MM.1S (cell line): ENCODE measurements around the gene MTFR1L.

Experiments
- DNase-seq: peaks from one replicate; pipeline ENCODE4 v3.0.0-alpha.2; 2015
- H2AFZ ChIP-seq: fragments of 300-600 bp; sonication (generic); 2 replicates; pipeline ENCODE4 v1.6.0; 2016; ENCODE audit warnings: antibody characterized with exemption, low read length
- H3F3A ChIP-seq: fragments of 300-600 bp; sonication (generic); 2 replicates; pipeline ENCODE4 v1.6.1; 2016; ENCODE audit warnings: mild to moderate bottlenecking, antibody characterized with exemption, low read length, moderate library complexity, mixed read lengths; ENCODE audit not compliant: insufficient read depth
- H3K27ac ChIP-seq: fragments of 300-600 bp; sonication (generic); 2 replicates; pipeline ENCODE4 v1.5.1; 2016; ENCODE audit warnings: mild to moderate bottlenecking, low read length
- H3K27me3 ChIP-seq: fragments of 300-600 bp; sonication (generic); replicated peaks from 2 replicates; pipeline ENCODE4 v1.6.0; 2016; ENCODE audit warnings: low read length; ENCODE audit not compliant: insufficient read depth
- H3K36me3 ChIP-seq: fragments of 300-600 bp; sonication (generic); replicated peaks from 2 replicates; pipeline ENCODE4 v1.6.1; 2016; ENCODE audit warnings: mild to moderate bottlenecking, low read length, mixed read lengths; ENCODE audit not compliant: insufficient read depth
- H3K4me1 ChIP-seq: fragments of 300-600 bp; sonication (generic); 2 replicates; pipeline ENCODE4 v1.6.1; 2016; ENCODE audit warnings: low read length, mixed read lengths
- H3K4me2 ChIP-seq: fragments of 300-600 bp; sonication (generic); 2 replicates; pipeline ENCODE4 v1.6.0; 2016; ENCODE audit warnings: low read depth, low read length
- H3K4me3 ChIP-seq: fragments of 300-600 bp; sonication (generic); 2 replicates; pipeline ENCODE4 v1.5.1; 2016; ENCODE audit warnings: low read length, mixed read lengths
- H3K79me2 ChIP-seq: fragments of 300-600 bp; sonication (generic); 2 replicates; pipeline ENCODE4 v1.6.1; 2016; ENCODE audit warnings: mixed run types, low read length, mixed read lengths
- H3K9ac ChIP-seq: fragments of 300-600 bp; sonication (generic); 2 replicates; pipeline ENCODE4 v1.6.1; 2016; ENCODE audit warnings: low read length, mixed read lengths
- H3K9me2 ChIP-seq: fragments of 300-600 bp; sonication (generic); replicated peaks from 2 replicates; pipeline ENCODE4 v1.6.1; 2016; ENCODE audit warnings: mild to moderate bottlenecking, low read length, mixed read lengths; ENCODE audit not compliant: insufficient read depth
- H3K9me3 ChIP-seq: fragments of 300-600 bp; sonication (generic); replicated peaks from 2 replicates; pipeline ENCODE4 v1.6.1; 2016; ENCODE audit warnings: mild to moderate bottlenecking, low read length, mixed read lengths; ENCODE audit not compliant: insufficient read depth
- H4K20me1 ChIP-seq: fragments of 300-600 bp; sonication (generic); 2 replicates; pipeline ENCODE4 v1.6.1; 2016; ENCODE audit warnings: mild to moderate bottlenecking, low read length, moderate library complexity, mixed read lengths; ENCODE audit not compliant: insufficient read depth
- EZH2 ChIP-seq: fragments of 300-600 bp; sonication (generic); optimal IDR thresholded peaks from 2 replicates; pipeline ENCODE3; 2017; ENCODE audit warnings: low read depth, mild to moderate bottlenecking, antibody characterized with exemption, low read length, mixed read lengths
- EZH2phosphoT487 ChIP-seq: fragments of 300-600 bp; sonication (generic); IDR thresholded peaks from 2 replicates; pipeline ENCODE4 v1.6.1; 2018; ENCODE audit warnings: antibody characterized with exemption, low read length
- TF ChIP-seq, protein P1 (sequence below): fragments of 300-600 bp; sonication (generic); IDR thresholded peaks from 2 replicates; pipeline ENCODE4 v1.5.1; 2016; ENCODE audit warnings: antibody characterized with exemption, low read length, mixed read lengths

MTFR1L gene

DNA sequence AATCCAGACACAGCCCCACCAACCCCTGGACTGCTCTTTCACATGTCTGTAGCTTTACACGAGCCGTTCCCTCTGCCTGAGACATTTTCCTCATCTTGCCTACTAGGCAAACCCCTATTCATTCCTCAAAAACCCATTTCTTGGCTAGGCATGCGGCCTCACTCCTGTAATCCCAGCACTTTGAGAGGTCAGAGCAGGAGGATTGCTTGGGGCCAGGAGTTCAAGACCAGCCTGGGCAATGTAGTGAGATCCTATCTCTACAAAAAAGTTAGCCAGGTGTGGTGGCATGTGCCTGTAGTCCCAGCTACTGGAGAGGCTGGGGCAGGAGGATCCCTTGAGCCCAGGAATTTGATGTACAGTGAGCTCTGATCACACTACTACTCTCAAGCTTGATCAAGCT, 44.7 kb downstream of the MTFR1L start:
- TF ChIP-seq EZH2: no peak
- TF ChIP-seq, protein P1, sequence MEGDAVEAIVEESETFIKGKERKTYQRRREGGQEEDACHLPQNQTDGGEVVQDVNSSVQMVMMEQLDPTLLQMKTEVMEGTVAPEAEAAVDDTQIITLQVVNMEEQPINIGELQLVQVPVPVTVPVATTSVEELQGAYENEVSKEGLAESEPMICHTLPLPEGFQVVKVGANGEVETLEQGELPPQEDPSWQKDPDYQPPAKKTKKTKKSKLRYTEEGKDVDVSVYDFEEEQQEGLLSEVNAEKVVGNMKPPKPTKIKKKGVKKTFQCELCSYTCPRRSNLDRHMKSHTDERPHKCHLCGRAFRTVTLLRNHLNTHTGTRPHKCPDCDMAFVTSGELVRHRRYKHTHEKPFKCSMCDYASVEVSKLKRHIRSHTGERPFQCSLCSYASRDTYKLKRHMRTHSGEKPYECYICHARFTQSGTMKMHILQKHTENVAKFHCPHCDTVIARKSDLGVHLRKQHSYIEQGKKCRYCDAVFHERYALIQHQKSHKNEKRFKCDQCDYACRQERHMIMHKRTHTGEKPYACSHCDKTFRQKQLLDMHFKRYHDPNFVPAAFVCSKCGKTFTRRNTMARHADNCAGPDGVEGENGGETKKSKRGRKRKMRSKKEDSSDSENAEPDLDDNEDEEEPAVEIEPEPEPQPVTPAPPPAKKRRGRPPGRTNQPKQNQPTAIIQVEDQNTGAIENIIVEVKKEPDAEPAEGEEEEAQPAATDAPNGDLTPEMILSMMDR: no peak
- no peak for DNase-seq

DNA sequence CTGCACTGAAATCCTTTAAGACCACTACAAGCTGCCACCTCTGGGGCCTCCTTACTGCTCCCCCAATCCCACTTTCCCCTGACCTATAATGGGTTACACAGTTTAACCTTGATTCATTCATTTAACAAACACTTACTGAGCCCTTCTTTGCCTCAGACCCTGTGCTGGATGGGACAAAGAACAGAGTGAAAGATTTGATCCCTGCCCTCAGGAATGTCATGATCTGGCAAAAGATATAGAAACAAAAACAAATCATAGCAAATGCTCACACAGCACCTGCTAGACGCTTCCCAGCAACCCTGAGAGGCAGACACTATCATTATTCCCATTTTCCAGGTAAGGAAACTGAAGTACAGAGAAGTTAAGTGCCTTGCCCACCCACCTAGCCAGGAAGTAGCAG, 46.5 kb downstream of the MTFR1L start:
- DNase-seq: no peak
- Histone ChIP-seq H2AFZ (no peak overlapping the region), H3K36me3 (no peaks in the 10 kb centered on the region), H3K27ac (no peak overlapping the region), H3K4me1 (no peaks in the 10 kb centered on the region), H4K20me1 (no peaks in the 10 kb centered on the region), H3K9ac (no peak overlapping the region), H3K4me2 (no peak overlapping the region), H3K4me3 (no peak overlapping the region), H3F3A (no peaks in the 10 kb centered on the region), H3K27me3 (no peaks in the 10 kb centered on the region), H3K9me3 (no peaks in the 10 kb centered on the region), H3K9me2 (no peaks in the 10 kb centered on the region), H3K79me2 (no peaks in the 10 kb centered on the region)
- no peak for TF ChIP-seq EZH2phosphoT487
- no peak for TF ChIP-seq EZH2
- TF ChIP-seq, protein P1: no peak

More for the DNA sequence above, 44.7 kb downstream of the MTFR1L start:
- no peak overlapping the region for H2AFZ ChIP-seq
- no peaks in the 10 kb centered on the region for H3K9me2 ChIP-seq
- H3K27ac ChIP-seq: no peak overlapping the region
- H3K79me2 ChIP-seq: no peaks in the 10 kb centered on the region
- no peaks in the 10 kb centered on the region; the same call in 1 of the 2 replicates for H3F3A ChIP-seq
- no peaks in the 10 kb centered on the region for H3K4me1 ChIP-seq
- H4K20me1 ChIP-seq: no peaks in the 10 kb centered on the region
- H3K4me3 ChIP-seq: no peak overlapping the region
- no peaks in the 10 kb centered on the region for H3K27me3 ChIP-seq
- no peak overlapping the region for H3K9ac ChIP-seq
- H3K36me3 ChIP-seq: no peaks in the 10 kb centered on the region
- no peak overlapping the region for H3K4me2 ChIP-seq
- H3K9me3 ChIP-seq: no peaks in the 10 kb centered on the region

DNA sequence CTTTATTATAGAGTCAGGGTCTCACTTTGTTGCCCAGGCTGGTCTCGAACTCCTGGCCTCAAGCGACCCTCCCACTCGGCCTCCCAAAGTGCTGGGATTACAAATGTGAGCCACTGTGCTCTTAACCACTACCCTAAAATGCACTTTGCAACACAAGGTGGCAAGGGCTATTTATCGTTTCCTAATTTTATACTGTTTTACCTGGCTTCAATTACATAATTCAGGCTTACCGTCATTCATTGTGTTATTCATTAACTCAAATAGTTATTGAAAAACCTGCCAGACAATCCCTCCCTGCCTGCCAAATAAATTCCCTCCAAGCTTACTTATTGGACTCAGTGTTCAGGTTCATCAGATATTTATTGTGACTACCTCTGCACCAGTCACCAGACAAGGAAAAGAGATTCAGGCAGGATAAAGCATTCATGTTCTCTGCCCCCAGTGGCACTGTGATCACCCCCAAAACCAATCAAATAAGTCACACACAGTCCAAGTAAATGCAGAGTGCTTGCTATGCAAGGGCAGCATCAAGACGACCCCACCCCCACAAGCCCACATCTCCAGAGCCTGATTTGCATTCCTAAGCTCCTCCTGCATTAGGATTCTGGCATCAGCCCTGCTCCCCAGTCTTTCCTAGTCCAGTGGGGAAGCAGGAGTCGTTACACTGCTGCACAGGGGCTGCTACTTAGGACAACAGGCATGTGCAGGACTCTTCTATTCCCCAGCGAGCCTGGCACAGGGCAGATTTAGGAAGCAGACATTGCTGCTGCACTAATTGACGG, 47.6 kb downstream of the MTFR1L start:
- no peak for DNase-seq
- Histone ChIP-seq H3K4me2 (no peak overlapping the region), H3K9me2 (no peaks in the 10 kb centered on the region), H3K27me3 (no peaks in the 10 kb centered on the region), H3K36me3 (no peaks in the 10 kb centered on the region), H3K27ac (no peak overlapping the region), H3K4me3 (no peak overlapping the region), H3K9me3 (no peaks in the 10 kb centered on the region), H3K9ac (no peak overlapping the region), H3K79me2 (no peaks in the 10 kb centered on the region), H3F3A (no peaks in the 10 kb centered on the region), H3K4me1 (no peaks in the 10 kb centered on the region), H2AFZ (no peak overlapping the region), H4K20me1 (no peaks in the 10 kb centered on the region)
- TF ChIP-seq, protein P1: no peak
- TF ChIP-seq EZH2 (no peak), EZH2phosphoT487 (no peak)
